Body of pancreas (tissue), 4 donors: ENCODE results near the gene POLR3H. TPM values are rescaled to one million over a fixed set of nuclear protein-coding genes. Genes with fewer than 3 reads are reported as not detected.

Source experiments
- ATAC-seq: fragments of 150-250 bp; one replicate; pipeline ENCODE4 v1.9.1; 2016
- DNase-seq, 4 donors: peaks; one replicate each; pipeline ENCODE4 v3.0.0-alpha.2; 2019
- H3K27ac ChIP-seq, 4 donors: fragments of 200-600 bp; sonication (generic); 1 replicate in 3 of 4; 2 replicates in 1 of 4; pipeline versions ENCODE4 v1.5.1 to v1.6.1; 2016 to 2019; ENCODE audit warnings: mild to moderate bottlenecking in 1 of 4, mixed read lengths in 1 of 4, moderate library complexity in 1 of 4
- H3K27me3 ChIP-seq, 2 donors: fragments of 200-600 bp; sonication (generic); one replicate each; pipeline ENCODE4 v1.6.0; 2016; ENCODE audit warnings: mild to moderate bottlenecking in 1 of 2
- H3K36me3 ChIP-seq, 2 donors: fragments of 200-600 bp; sonication (generic); replicated peaks in 1 of 2; 2 replicates each; pipeline ENCODE4 v1.5.1; 2016; ENCODE audit warnings: low read depth in 2 of 2; ENCODE audit not compliant: insufficient read depth in 1 of 2
- H3K4me1 ChIP-seq: fragments of 200-600 bp; sonication (generic); one replicate; pipeline ENCODE4 v1.6.0; 2016
- H3K4me3 ChIP-seq, 2 donors: fragments of 200-600 bp; sonication (generic); 1 replicate in 1 of 2; 2 replicates in 1 of 2; pipeline ENCODE4 v1.5.1; 2016 to 2019
- H3K9me3 ChIP-seq, 3 donors: fragments of 200-600 bp; sonication (generic); 1 replicate in 2 of 3; 2 replicates in 1 of 3; pipeline ENCODE4 v1.5.1; 2016
- POLR2A ChIP-seq, 3 donors: fragments of 450-650 bp; IDR thresholded peaks; one replicate each; pipeline ENCODE4 v1.6.1; 2016; ENCODE audit warnings: antibody characterized with exemption in 3 of 3, mild to moderate bottlenecking in 2 of 3
- WGBS, 2 donors: methylation state at CpG; one replicate each; pipeline ENCODE4 v1.1.5; 2017; 5-methylcytosine and 5-hydroxymethylcytosine counted together
- intact Hi-C: fragments of 100-400 bp; cut with DNase I; formaldehyde crosslinking; loops from one replicate; pipeline ENCODE4 v1.15.1; 2023
- total RNA-seq, 2 donors: library from RNA; depleted of rRNA; stranded (reverse); fragments of >200 nt; gene quantifications; one replicate each; pipeline ENCODE4 v1.1.0, GENCODE V29; 2016
- TF ChIP-seq, protein P1 (sequence below), 7 experiments: fragments of 450-650 bp in 4 of 7; fragments of 200-600 bp in 3 of 7; sonication (generic) in 3 of 7; IDR thresholded peaks; one replicate each; pipeline ENCODE4 v1.5.1; 2016 to 2019; ENCODE audit warnings: antibody characterized with exemption in 7 of 7

Gene POLR3H
- total RNA-seq, 2 donors from 2014 or later = 18.9 to 24.7 TPM

DNA sequence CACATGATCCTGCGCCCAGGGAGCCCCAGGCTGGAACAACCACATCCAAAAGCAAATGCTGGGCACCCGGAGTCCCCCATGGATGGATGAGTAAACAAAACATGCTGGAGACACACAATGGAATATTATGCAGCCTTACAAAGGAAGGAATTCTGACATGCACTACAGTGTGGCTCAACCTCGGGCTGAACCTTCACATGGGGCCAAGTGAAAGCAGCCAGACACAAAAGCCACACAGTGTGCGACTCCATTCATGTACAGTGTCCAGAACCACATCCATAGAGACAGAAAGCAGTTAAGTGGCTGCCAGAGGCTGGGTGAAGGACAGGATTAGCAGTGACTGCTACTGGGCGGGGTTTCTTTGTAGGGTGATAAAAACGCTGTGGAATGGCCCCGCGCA, 10.1 kb downstream of the POLR3H start:
- no peak overlapping the region for H3K27ac ChIP-seq
- H3K9me3 ChIP-seq = no peaks in the 10 kb centered on the region
- DNase-seq (no peak), ATAC-seq (no peak)
- WGBS, 2 donors = 86 to 88% methylated on average over 6 to 8 of the region's 8 CpGs
- TF ChIP-seq, protein P1, sequence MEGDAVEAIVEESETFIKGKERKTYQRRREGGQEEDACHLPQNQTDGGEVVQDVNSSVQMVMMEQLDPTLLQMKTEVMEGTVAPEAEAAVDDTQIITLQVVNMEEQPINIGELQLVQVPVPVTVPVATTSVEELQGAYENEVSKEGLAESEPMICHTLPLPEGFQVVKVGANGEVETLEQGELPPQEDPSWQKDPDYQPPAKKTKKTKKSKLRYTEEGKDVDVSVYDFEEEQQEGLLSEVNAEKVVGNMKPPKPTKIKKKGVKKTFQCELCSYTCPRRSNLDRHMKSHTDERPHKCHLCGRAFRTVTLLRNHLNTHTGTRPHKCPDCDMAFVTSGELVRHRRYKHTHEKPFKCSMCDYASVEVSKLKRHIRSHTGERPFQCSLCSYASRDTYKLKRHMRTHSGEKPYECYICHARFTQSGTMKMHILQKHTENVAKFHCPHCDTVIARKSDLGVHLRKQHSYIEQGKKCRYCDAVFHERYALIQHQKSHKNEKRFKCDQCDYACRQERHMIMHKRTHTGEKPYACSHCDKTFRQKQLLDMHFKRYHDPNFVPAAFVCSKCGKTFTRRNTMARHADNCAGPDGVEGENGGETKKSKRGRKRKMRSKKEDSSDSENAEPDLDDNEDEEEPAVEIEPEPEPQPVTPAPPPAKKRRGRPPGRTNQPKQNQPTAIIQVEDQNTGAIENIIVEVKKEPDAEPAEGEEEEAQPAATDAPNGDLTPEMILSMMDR (IDR thresholded peaks at IDR 0.05) = no peak
- TF ChIP-seq POLR2A (IDR thresholded peaks at IDR 0.05) = no peak
- no peaks in the 10 kb centered on the region for H3K27me3 ChIP-seq
- H3K4me3 ChIP-seq = no peak overlapping the region
- intact Hi-C loops = no loop called here
- H3K36me3 ChIP-seq = peaks cover 0 to 11% of the 10 kb centered on the region in 2 donors
- H3K4me1 ChIP-seq = no peaks in the 10 kb centered on the region

DNA sequence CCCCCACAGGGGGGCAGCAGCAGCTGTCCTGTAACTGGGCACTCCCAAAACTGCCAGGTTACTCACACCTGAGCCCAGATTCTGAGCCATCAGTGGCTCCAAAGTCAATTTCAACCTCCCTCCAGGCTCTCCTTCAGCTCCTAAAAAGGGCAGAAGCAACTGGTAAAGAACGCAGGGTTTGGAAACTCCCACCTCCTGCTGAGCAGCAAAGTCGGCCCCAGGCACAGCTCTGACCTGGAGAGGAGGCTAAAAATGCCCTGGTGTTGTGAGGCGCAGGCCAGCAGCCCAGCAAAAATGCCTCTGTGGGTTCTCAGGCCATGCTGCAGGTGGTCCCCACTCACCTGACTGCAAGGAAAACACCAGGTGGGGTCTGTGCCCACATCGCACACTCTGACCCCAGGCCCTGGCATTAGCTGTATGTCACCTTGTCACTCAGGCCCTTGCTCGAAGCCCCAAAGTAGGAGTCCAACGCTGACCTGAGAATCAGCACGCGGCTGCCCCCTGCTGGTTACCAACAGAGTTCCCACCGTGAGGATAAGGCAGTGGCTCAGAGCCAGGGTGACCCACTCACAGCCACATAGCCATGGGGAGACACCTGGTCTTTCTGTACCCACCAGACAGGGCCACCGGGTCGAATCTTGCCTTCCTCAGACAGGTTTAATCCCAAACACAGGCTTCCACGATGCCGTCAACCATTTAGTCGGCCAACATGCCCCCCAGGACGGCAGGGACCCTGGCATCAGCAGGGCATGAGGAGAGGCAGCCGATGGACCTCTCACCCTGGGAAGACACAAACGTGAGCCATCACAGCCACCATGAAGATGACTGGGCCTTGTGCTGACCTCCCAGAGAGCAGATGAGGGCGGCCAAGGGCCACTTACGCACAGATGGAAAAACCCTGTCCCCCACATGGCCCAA, 11.1 kb downstream of the POLR3H start:
- ATAC-seq = peak; percentile 75
- Histone ChIP-seq H3K27ac (peak overlapping the region in 3 of 4 donors; percentile 14 to 45 (median 23)), H3K36me3 (peaks cover 0 to 15% of the 10 kb centered on the region in 2 donors), H3K4me3 (no peak overlapping the region), H3K9me3 (no peaks in the 10 kb centered on the region), H3K4me1 (no peaks in the 10 kb centered on the region), H3K27me3 (no peaks in the 10 kb centered on the region)
- intact Hi-C loops = no loop called here
- 42 to 52% methylated on average over 8 to 19 of the region's 19 CpGs for WGBS, 2 donors
- peak; percentile 74 to 83 (median 80) for DNase-seq
- TF ChIP-seq, protein P1 (IDR thresholded peaks at IDR 0.05) = peak; percentile 64 to 79 (median 69)
- TF ChIP-seq POLR2A (IDR thresholded peaks at IDR 0.05) = no peak

DNA sequence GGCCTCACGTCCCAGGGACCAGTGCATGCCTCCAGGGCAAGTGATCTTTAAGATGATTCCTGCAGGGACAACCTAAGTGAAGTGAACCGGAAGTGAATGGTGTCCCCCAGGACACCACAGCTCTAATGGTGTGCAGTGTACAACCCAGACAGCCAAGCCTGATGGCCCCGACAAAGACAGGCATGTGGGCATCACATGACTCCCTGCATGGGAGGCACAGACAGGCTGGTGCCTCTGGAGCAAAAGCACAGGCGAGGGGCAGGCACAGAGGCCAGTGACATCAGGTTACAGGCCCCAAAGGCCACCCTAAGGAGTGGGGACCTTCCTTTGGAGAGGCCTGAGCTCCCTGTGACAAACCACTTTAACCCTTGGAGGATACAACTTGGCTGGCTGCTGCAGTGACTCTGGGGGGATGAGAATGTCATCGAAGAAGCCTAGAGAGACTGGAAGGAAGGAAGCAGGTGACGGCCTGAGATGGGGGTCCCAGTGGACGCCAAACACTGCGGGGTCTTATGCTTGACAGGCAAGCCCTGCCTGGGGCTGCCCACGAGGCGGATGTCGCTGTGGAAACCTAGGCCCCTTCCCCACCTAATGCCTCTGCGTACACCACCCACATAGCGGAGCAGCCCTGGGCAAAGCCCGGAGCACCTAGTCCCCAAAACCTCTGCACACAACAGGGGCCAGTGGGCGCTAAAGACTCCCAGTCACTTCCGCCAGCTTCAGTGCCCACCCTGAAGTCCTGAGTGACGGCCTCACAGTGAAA, 12.4 kb downstream of the POLR3H start:
- H3K27me3 ChIP-seq = no peaks in the 10 kb centered on the region
- H3K4me1 ChIP-seq = no peaks in the 10 kb centered on the region
- no peaks in the 10 kb centered on the region for H3K9me3 ChIP-seq
- peaks cover 0 to 17% of the 10 kb centered on the region in 2 donors for H3K36me3 ChIP-seq
- no peak overlapping the region for H3K4me3 ChIP-seq
- TF ChIP-seq, protein P1 (IDR thresholded peaks at IDR 0.05) = no peak
- no peak for TF ChIP-seq POLR2A (IDR thresholded peaks at IDR 0.05)
- DNase-seq (no peak), ATAC-seq (no peak)
- intact Hi-C loops = no loop called here
- no peak overlapping the region for H3K27ac ChIP-seq
- 88 to 89% methylated on average over 7 to 13 of the region's 17 CpGs for WGBS, 2 donors

DNA sequence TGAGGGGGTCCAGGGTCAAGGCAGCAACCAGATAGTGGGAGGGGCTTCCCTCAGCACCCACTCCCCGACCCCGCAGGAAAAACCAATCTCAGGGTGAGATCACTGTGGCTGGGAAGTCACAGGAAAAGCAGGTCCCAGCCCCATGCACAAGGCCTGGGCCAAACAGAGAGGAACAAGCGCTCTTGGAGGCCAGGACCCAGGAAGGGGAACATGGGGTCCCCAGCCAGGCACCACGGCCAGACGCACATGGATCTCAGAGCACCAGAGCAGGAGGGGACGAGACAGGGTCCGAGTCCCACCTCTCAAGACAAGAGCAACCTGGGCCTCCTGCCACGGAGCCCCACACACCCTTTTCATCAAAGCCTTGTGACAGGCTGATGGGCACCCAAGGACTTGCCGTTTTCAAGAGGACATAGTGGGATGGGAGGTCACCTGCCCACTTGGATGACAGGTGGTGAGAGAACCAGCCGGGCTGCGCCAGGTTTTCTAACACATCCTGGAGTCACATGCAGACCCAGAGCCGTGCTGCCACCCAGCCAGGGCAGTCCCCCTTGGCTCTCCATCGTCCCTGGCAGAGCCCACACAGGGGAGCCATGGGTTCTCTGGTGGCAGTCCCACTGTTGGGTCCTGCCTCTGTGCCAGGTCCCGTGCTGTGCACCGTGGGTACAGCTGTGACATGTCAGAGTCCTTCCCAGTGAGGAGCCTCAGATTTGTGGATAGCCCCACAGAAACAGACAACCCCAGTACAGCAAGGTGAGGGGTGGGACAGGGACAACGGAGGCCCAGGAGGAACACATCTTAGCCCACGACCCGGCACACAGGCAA, 13.2 kb downstream of the POLR3H start:
- intact Hi-C loops = no loop called here

More for the DNA sequence above, 13.2 kb downstream of the POLR3H start:
- DNase-seq (no peak), ATAC-seq (no peak)
- WGBS, 2 donors = 73 to 80% methylated on average over 3 to 18 of the region's 18 CpGs
- Histone ChIP-seq H3K4me3 (no peak overlapping the region), H3K4me1 (no peaks in the 10 kb centered on the region), H3K27me3 (no peaks in the 10 kb centered on the region), H3K9me3 (no peaks in the 10 kb centered on the region), H3K36me3 (peaks cover 0 to 21% of the 10 kb centered on the region in 2 donors), H3K27ac (no peak overlapping the region)
- no peak for TF ChIP-seq POLR2A (IDR thresholded peaks at IDR 0.05)
- TF ChIP-seq, protein P1 (IDR thresholded peaks at IDR 0.05) = no peak
